ENCODE data around the gene PHKB.

The PHKB gene

GRCh38 chr16:47694543-47694942 is 233.4 kb downstream of the PHKB start:
- TF ChIP-seq ISL1 (CRISPR knock-in tag; IDR thresholded peaks at IDR 0.05), result no peak
- TF ChIP-seq TOX (CRISPR knock-in tag; IDR thresholded peaks at IDR 0.05; ENCODE audit: borderline replicate concordance), result no peak
- no peak for TF ChIP-seq ESRRG (CRISPR knock-in tag; IDR thresholded peaks at IDR 0.05)
- TF ChIP-seq ZC3H10 (CRISPR knock-in tag; IDR thresholded peaks at IDR 0.05), result no peak
- no peak for TF ChIP-seq PATZ1 (CRISPR knock-in tag; IDR thresholded peaks at IDR 0.05; ENCODE audit: borderline replicate concordance)
- no peak for TF ChIP-seq GLIS3 (CRISPR knock-in tag; IDR thresholded peaks at IDR 0.05)
- no peak for TF ChIP-seq CREB5 (CRISPR knock-in tag; IDR thresholded peaks at IDR 0.05; ENCODE audit: low read depth)
- no peak for TF ChIP-seq BACH2 (CRISPR knock-in tag; IDR thresholded peaks at IDR 0.05; ENCODE audit: borderline replicate concordance)
- no peak for TF ChIP-seq ZFP30 (CRISPR knock-in tag; IDR thresholded peaks at IDR 0.05)
- no peak for TF ChIP-seq POU6F1 (CRISPR knock-in tag; IDR thresholded peaks at IDR 0.05; ENCODE audit: borderline replicate concordance, low read depth)
- ATAC-seq, result no peak

- ATAC-seq, result no peak
- no peak for TF ChIP-seq ESRRG (CRISPR knock-in tag; IDR thresholded peaks at IDR 0.05)
- no peak for TF ChIP-seq CSDC2 (CRISPR knock-in tag; IDR thresholded peaks at IDR 0.05)
- TF ChIP-seq POU6F1 (CRISPR knock-in tag; IDR thresholded peaks at IDR 0.05; ENCODE audit: borderline replicate concordance, low read depth), result no peak
- no peak for TF ChIP-seq TOX (CRISPR knock-in tag; IDR thresholded peaks at IDR 0.05; ENCODE audit: borderline replicate concordance)
- TF ChIP-seq ZFP3 (CRISPR knock-in tag; IDR thresholded peaks at IDR 0.05), result no peak
- TF ChIP-seq TSHZ2 (CRISPR knock-in tag; IDR thresholded peaks at IDR 0.05), result no peak
- TF ChIP-seq RARB (CRISPR knock-in tag; IDR thresholded peaks at IDR 0.05), result no peak
- no peak for TF ChIP-seq ZNF565 (CRISPR knock-in tag; conservative IDR thresholded peaks at IDR 0.05; ENCODE audit: low read depth)
- no peak for TF ChIP-seq ZNF70 (CRISPR knock-in tag; IDR thresholded peaks at IDR 0.05)
- TF ChIP-seq BACH2 (CRISPR knock-in tag; IDR thresholded peaks at IDR 0.05; ENCODE audit: borderline replicate concordance), result no peak
- TF ChIP-seq PATZ1 (CRISPR knock-in tag; IDR thresholded peaks at IDR 0.05; ENCODE audit: borderline replicate concordance), result no peak
- TF ChIP-seq CREB5 (CRISPR knock-in tag; IDR thresholded peaks at IDR 0.05; ENCODE audit: low read depth), result no peak
- no peak for TF ChIP-seq ARNTL (CRISPR knock-in tag; IDR thresholded peaks at IDR 0.05; ENCODE audit: borderline replicate concordance, low read depth)
- TF ChIP-seq PPARA (CRISPR knock-in tag; IDR thresholded peaks at IDR 0.05; ENCODE audit: borderline replicate concordance), result no peak
Observed at GRCh38 chr16:47695756-47696155, 234.6 kb downstream of the PHKB start.

Measured in SK-N-SH treated with all-trans-retinoic acid at 6 μM for 48 hours (cell line).